Gastroesophageal sphincter (tissue), 4 donors: Measurements from ENCODE around the gene FBXO45. TPM values are rescaled to one million over a fixed set of nuclear protein-coding genes. Genes with fewer than 3 reads are reported as not detected.
"Not testable (repeated sequence)": the region's sequence is repeated elsewhere in the genome, so short reads cannot be mapped to it uniquely, and the experiment has no call there.

Source experiments
- ATAC-seq: fragments of 150-250 bp; one replicate; pipeline ENCODE4 v1.9.1; 2016; ENCODE audit warnings: mild to moderate bottlenecking, moderate library complexity
- H3K27ac ChIP-seq, 4 donors: fragments of 200-600 bp; sonication (generic) in 3 of 4; 1 replicate in 3 of 4; 2 replicates in 1 of 4; pipeline ENCODE4 v1.5.1; 2016 to 2019
- H3K27me3 ChIP-seq: fragments of 200-600 bp; sonication (generic); one replicate; pipeline ENCODE4 v1.5.1; 2019
- H3K36me3 ChIP-seq, 2 donors: fragments of 200-600 bp; sonication (generic); one replicate each; pipeline ENCODE4 v1.5.1; 2019; ENCODE audit warnings: control low read depth in 1 of 2
- H3K4me1 ChIP-seq, 3 donors: fragments of 200-600 bp; sonication (generic); 1 replicate in 2 of 3; 2 replicates in 1 of 3; pipeline ENCODE4 v1.5.1; 2016 to 2019; ENCODE audit warnings: control low read depth in 2 of 3
- H3K4me3 ChIP-seq, 2 donors: fragments of 200-600 bp; sonication (generic); one replicate each; pipeline ENCODE4 v1.5.1; 2019; ENCODE audit warnings: mild to moderate bottlenecking in 1 of 2, moderate library complexity in 1 of 2
- H3K9me3 ChIP-seq, 3 donors: fragments of 200-600 bp; sonication (generic); one replicate each; pipeline ENCODE4 v1.5.1; 2017 to 2019; ENCODE audit warnings: control low read depth in 2 of 3
- EP300 ChIP-seq: sonication (generic); formaldehyde crosslinking; IDR thresholded peaks from one replicate; pipeline ENCODE4 v1.6.1; 2017; ENCODE audit warnings: antibody characterized with exemption, mild to moderate bottlenecking
- POLR2A ChIP-seq, 2 donors: fragments of 450-650 bp; IDR thresholded peaks; one replicate each; pipeline ENCODE4 v1.6.1; 2017; ENCODE audit warnings: antibody characterized with exemption in 2 of 2, mild to moderate bottlenecking in 2 of 2, moderate library complexity in 1 of 2
- POLR2AphosphoS5 ChIP-seq: sonication (generic); formaldehyde crosslinking; IDR thresholded peaks from one replicate; pipeline ENCODE4 v1.6.1; 2017; ENCODE audit warnings: antibody characterized with exemption
- WGBS, 2 donors: methylation state at CpG; one replicate each; pipeline ENCODE4 v1.1.5; 2018; ENCODE audit warnings: low coverage in 1 of 2; 5-methylcytosine and 5-hydroxymethylcytosine counted together
- total RNA-seq, 4 donors: library from RNA; depleted of rRNA; stranded (reverse); fragments of >200 nt; gene quantifications; one replicate each; pipeline ENCODE4 v1.1.0, GENCODE V29; 2016
- TF ChIP-seq, protein P1 (sequence below), 4 experiments: fragments of 200-600 bp in 2 of 4; fragments of 450-650 bp in 2 of 4; sonication (generic) in 1 of 4; IDR thresholded peaks; one replicate each; pipeline ENCODE4 v1.5.1; 2017 to 2019; ENCODE audit warnings: antibody characterized with exemption in 4 of 4, mild to moderate bottlenecking in 2 of 4, moderate library complexity in 2 of 4

Gene FBXO45
- total RNA-seq, 4 donors from 2014 or later: 9.8 to 16.6 (median 13.4) TPM

- H3K27ac ChIP-seq: no peak overlapping the region
- no peak overlapping the region for H3K4me3 ChIP-seq
- peaks cover 0 to 49% (median 11%) of the 10 kb centered on the region in 3 donors for H3K4me1 ChIP-seq
- no peaks in the 10 kb centered on the region for H3K9me3 ChIP-seq
- WGBS, 2 donors: 29 to 90% methylated on average over 1 of the region's 1 CpG
- TF ChIP-seq, protein P1, sequence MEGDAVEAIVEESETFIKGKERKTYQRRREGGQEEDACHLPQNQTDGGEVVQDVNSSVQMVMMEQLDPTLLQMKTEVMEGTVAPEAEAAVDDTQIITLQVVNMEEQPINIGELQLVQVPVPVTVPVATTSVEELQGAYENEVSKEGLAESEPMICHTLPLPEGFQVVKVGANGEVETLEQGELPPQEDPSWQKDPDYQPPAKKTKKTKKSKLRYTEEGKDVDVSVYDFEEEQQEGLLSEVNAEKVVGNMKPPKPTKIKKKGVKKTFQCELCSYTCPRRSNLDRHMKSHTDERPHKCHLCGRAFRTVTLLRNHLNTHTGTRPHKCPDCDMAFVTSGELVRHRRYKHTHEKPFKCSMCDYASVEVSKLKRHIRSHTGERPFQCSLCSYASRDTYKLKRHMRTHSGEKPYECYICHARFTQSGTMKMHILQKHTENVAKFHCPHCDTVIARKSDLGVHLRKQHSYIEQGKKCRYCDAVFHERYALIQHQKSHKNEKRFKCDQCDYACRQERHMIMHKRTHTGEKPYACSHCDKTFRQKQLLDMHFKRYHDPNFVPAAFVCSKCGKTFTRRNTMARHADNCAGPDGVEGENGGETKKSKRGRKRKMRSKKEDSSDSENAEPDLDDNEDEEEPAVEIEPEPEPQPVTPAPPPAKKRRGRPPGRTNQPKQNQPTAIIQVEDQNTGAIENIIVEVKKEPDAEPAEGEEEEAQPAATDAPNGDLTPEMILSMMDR (IDR thresholded peaks at IDR 0.05): no peak
- no peak for TF ChIP-seq POLR2AphosphoS5
- no peak for TF ChIP-seq POLR2A (IDR thresholded peaks at IDR 0.05)
- no peak for TF ChIP-seq EP300
- H3K27me3 ChIP-seq: no peaks in the 10 kb centered on the region
- peaks cover 0 to 1% of the 10 kb centered on the region in 2 donors for H3K36me3 ChIP-seq
- no peak for ATAC-seq
Measured at GRCh38 chr3:196572389-196572788, 3.9 kb downstream of the FBXO45 start.

DNA sequence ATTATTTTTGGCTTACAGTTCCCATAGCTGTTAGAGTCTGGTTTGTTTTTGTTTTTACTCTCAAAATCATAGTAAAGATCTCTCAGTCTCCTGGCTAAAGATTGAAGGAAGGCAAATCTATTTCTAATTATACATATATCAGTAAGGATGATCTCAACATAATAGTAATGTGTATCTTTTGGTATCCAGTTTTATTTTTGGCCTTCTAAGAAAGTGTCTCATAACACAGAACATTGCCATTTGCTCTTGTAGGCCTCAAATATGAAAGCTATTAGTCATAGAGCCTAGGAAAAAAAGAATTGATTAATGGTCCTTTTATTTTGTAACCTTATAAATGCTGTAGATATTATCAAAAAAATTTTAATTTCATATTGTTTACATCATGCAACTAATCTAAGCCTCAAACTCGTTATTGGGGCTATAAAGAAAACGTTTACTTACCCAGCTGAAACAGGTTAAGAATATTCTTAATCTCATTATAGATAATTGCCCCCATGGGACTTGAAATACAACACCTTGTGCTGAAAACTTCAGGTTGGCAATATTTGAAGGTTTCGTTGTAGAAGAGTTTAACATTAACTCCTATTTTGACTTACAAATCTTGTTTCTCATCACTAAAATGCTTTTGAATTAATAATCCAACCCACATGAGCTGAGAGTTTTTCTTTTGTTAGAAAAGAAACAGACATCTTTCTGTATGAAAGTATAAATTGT is 16.7 kb downstream of the FBXO45 start:
- peaks cover 0 to 45% of the 10 kb centered on the region in 2 donors for H3K36me3 ChIP-seq
- no peak for ATAC-seq
- TF ChIP-seq POLR2AphosphoS5: no peak
- TF ChIP-seq, protein P1 (IDR thresholded peaks at IDR 0.05): no peak
- TF ChIP-seq POLR2A (IDR thresholded peaks at IDR 0.05): no peak
- no peak for TF ChIP-seq EP300

GRCh38 chr3:196590279-196590678 is 21.8 kb downstream of the FBXO45 start:
- Histone ChIP-seq H3K4me1 (no peaks in the 10 kb centered on the region), H3K27me3 (no peaks in the 10 kb centered on the region), H3K36me3 (peaks cover 0 to 18% of the 10 kb centered on the region in 2 donors), H3K27ac (no peak overlapping the region), H3K4me3 (no peak overlapping the region), H3K9me3 (no peaks in the 10 kb centered on the region)
- 60 to 78% methylated on average over 1 to 3 of the region's 5 CpGs for WGBS, 2 donors
- no peak for ATAC-seq
- no peak for TF ChIP-seq POLR2AphosphoS5
- no peak for TF ChIP-seq POLR2A (IDR thresholded peaks at IDR 0.05)
- TF ChIP-seq EP300: no peak
- TF ChIP-seq, protein P1 (IDR thresholded peaks at IDR 0.05): no peak

More for the DNA sequence above, 16.7 kb downstream of the FBXO45 start:
- Histone ChIP-seq H3K27me3 (no peaks in the 10 kb centered on the region), H3K4me1 (no peaks in the 10 kb centered on the region), H3K4me3 (no peak overlapping the region), H3K9me3 (no peaks in the 10 kb centered on the region), H3K27ac (no peak overlapping the region)
- WGBS, 2 donors: 59 to 62% methylated on average over 3 of the region's 3 CpGs

DNA sequence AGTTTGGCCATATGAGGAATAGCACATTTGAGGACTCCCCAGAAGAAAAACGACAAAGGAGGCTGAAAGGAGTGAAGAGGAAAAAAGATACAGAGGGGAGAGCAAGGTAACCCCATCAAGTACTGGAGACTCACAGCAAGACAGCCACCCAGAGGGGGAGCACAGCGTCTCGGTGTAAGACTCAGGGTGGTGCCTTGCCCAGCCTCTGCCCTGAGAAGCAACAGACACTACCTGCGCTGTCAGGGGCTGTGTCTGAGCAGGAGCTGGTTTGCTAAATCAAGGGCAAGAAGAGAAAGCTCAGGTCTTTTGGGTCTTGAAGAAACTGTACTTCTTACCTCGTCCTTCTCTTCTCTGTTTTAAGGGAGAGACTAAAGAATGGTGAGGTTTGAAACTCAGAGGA is 27.9 kb downstream of the FBXO45 start:
- Histone ChIP-seq H3K27me3 (no peaks in the 10 kb centered on the region), H3K27ac (peak overlapping the region in 1 of 4 donors; percentile 11), H3K9me3 (no peaks in the 10 kb centered on the region), H3K4me3 (no peak overlapping the region), H3K4me1 (peaks cover 0 to 14% (median 0%) of the 10 kb centered on the region in 3 donors), H3K36me3 (no peaks in the 10 kb centered on the region)
- TF ChIP-seq EP300 (no peak), POLR2AphosphoS5 (no peak), POLR2A (IDR thresholded peaks at IDR 0.05) (no peak)
- TF ChIP-seq, protein P1 (IDR thresholded peaks at IDR 0.05): no peak
- ATAC-seq: no peak
- 11 to 20% methylated on average over 1 to 5 of the region's 5 CpGs for WGBS, 2 donors

- not testable (repeated sequence) for H3K27me3 ChIP-seq, ATAC-seq, H3K36me3 ChIP-seq, H3K4me3 ChIP-seq, H3K27ac ChIP-seq, H3K9me3 ChIP-seq
- peaks cover 0 to 14% (median 0%) of the 10 kb centered on the region in 3 donors for H3K4me1 ChIP-seq
- 75 to 79% methylated on average over 4 to 15 of the region's 25 CpGs for WGBS, 2 donors
Measured at GRCh38 chr3:196597971-196598733, 29.7 kb downstream of the FBXO45 start.
